ENCODE data around the gene KLHL30.

KLHL30 gene

DNA sequence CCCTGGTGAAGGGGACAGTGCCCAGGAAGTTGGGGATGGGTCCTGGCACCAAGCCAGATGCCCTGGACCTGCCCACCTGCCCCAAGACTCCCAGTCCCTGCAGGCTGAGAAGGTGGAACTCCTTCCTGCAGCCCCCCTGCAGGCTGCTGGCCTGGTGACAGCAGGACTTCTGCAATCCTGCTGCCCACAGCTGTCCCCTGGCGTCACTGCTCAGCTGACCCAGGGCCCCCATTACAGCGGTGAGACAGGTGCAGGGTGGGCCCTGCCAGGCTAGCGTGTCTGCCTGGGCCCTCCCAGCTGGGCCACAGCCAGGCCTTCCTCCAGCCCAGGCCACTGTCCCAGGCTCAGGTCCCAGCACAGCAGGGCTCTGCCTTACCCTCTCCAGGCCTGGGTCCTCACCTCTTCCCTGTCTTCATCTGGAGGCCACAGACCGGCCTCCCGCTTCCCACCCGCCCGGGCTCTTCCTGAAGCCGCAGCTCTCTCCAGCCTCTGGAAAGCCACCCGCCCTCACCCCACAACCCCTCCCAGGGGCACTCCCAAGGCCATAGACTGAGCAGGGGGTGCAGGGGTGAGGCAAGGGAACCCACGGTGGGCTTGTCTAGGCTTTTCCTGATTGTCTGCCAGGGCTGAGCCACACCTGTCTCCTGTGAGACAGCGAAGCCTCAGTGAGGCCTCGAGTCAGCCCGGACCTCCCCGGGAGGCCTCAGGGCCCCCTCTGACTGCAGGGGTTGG lies 11.5 kb downstream of the KLHL30 start:
- DNase-seq (ENCODE audit: low read depth) = no peak

DNA sequence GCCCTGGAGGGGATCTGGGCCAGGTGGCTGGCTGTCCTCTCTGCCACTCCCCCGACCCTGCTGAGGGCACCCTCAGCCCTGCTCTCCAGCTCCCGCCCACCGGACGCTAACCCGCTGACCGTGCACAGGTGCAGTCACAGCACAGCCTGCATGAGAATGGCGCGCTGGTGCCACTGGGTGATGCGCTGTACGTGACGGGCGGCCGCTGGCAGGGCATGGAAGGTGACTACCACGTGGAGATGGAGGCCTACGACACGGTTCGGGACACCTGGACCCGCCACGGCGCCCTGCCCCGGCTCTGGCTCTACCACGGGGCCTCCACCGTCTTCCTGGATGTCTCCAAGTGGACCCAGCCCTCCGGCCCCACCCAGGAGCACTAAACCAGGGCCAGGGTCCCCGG lies 12.2 kb downstream of the KLHL30 start:
- no peak for DNase-seq (ENCODE audit: low read depth)

DNA sequence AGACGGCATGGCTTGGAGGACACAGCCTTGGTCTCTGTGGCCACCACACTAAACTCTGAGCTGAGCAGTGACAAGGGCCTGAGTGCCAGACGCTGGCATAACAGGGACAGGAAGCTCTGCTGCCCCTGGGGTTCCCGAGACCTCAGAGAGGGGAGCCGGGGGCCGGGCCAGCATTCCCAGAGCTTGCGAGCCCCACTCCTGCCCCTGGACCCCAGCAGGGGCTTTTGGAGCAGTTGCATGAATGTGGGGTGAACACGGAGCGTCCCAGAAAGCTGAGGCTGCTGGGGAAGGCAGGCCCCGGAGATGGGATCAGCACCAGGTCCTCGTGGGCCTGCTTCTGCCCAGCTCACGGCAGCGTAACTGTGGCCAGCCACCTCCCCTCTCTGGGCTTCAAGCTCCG lies 12.7 kb downstream of the KLHL30 start:
- DNase-seq (ENCODE audit: low read depth) = no peak

DNA sequence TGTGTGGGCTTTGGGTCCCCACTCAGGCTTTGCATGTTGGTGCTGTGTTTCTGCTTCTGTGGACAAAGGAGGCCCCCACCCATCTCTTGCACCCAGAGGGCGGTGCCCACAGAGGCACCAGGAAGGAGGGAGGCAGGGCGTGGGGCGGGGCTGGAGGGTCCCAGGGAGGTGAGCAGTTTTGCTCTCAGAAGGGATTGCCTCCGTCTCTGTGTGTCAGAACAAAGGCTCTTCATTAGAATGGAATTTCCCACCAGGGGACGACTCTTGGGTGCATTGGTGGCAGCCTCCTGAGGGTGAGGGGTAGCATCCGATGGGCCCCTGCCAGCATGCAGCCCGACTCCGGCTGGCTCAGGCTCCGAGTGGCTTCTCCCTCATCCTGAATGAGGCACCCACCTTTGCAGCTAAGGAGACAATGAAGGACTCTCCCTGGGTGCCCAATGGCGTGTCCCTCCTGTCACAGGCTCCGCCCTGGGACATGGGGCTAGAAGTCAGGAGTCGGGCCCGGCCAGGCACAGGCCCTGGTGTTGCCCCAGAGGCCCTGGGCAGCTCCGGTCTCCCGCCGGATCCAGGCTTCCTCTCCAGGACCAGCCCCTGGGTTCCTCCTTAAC lies 13.3 kb downstream of the KLHL30 start:
- DNase-seq (ENCODE audit: low read depth) = no peak

DNA sequence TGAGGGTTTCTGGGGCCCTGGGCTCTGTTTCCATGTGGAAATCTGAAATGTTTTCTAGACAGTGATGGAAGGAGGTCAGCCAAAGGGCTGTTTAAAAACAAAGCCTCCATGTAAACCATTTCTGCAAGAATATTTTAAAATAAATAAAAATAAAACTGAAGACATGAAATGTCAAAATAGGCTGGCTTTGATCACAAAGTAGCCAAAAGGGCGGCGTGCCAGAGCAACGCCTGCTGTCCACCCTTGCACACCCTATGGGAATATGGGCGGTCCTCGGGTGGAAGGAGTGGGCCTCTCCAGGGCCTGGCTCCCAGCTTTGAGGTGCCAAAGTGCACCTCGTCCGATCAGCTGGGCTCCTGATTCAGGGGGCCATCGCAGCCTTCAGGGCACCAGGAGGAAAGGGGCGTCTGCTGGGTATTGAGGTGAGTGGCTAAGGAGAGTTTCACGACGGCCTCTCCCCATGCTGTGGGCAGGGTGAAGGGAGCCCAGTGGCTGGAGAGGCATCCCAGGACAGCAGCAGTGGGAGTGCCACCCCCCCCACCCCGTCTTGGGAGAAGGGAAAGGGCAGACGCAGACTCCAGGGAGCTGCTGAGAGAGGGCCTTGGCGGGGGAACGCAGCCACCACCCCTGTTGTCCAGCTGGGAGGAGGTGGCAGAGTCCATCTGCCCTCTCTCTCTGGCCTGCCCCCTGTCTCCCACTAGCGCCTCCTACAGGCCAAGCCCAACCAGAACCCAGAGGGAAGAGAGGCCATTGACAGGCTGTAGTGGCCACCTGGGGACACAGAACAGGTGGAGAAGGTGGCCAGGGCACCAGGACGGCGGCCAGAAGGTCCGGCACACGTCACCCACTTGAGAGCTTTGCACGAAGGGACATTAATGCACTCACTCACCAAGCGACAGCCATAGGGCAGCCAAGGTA lies 14.6 kb downstream of the KLHL30 start:
- no peak for DNase-seq (ENCODE audit: low read depth)

DNA sequence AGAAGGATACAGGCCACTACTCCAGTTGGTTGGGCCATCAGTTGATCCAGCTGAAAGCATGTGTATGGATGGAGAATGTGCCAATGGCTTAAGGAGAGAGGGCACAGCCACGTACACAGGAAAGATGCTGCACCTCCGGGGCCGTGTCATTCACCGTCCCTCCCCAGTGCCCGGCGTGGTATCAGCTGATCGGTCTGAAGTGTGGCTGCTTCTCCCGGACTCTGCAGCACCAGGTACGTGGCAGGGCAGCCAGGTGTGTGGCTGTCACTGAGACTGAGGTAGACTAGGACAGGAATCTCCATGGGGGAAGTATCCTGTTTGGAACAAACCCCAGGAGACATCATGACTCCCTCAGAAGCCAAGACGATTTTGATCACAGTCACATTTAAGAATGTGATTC lies 16.1 kb downstream of the KLHL30 start:
- no peak for DNase-seq (ENCODE audit: low read depth)

DNA sequence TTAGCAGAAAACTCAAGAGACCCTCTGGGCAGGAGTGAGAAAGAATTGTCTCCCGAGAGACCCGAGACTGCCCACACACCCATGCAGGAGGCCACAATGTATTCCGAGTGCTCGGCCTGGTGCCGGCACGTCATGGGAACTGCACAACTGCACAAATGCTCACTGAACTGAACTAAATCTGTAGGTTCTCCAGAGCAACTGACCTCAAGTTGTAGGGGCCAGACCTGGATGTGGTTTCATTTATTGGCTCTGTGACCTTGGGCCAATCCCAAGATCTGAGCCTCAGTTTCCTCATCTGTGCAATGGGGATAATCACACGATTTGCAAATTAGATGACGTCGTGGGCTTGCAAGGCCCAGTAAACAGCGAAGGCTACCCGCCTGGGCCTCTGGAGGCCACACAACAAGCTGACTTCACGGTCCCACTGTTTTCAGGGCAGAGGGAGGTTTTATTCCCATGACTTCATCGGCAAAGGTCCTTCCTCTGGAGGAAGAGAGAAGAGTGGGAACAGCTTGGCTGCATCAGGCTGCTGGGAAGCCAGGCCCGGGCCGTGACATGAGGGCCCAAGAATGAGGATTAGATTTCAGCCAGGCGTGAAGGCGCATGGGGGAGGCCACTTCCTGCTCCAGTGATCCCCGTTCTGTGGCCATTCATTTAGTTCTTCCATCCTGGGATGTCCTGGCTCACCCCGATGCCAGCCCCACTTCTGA lies 16.7 kb downstream of the KLHL30 start:
- peak; percentile 67 for DNase-seq (ENCODE audit: low read depth)

DNA sequence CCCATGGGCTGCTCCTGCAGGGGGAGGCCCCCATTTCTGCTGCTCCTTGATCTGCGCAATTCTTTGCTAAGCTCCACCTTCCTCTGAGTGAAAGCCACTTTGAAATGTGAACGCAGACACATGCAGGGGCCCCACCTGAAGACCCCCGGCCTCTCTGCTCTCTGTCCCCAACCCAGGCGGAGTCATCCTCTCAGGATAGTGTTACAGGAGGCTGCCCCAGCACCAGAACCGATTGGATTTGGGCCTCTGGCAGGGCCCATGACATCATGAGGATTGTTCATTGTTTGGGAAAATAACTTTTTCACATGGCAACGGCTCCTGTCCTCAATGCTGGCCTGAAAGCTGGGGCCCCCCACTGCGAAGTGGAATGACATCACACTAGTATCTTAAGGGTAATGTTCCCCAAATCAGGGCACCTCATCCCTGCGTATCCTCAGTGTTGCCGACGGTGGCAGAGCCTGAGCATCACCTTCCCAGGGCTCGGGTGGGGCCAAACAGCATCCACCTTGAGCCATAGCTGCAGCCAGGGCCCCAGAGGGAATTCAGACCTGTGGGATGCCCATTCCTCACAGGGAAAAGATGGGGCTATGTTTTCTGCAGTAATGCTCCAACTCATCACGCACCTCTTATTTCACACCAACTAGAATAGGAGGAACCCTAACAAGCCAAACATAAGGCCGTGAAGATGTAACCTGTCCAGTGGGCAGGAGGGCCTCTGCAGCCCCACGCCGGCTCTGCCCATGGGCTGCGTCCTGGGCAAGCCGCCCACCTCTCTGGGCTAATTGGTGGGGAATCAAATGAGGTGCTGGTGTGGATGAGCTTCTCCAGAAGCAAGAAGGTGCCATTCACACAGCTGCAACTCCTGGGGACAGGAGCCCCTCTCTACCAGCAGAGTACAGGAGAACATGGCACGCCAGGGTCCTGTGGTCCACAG lies 17.6 kb downstream of the KLHL30 start:
- no peak for DNase-seq (ENCODE audit: low read depth)

DNA sequence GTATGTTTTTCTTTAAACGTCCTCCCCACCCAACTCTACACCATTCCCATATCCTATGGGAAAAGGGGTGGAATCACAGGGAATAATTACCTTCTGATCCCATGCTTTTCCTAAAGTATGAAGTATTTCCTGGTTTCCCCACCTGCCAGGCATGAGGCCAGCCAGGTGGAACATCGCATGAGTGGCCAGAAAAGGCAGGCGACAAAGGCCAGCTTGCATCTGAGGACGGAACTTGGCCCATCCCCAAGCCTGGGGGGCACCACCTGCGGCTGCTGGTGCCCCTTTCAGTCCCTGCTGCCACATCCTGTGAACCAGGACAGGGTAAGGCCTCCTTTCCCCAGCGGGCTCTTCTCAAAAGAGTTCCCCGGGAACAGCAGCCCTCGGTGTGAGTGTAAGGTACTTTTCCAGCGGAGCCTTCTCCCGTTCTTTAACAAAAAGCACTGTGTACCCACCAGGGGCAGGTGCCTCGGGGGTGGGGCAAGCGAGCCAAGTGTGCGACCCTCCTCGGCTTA lies 19.1 kb downstream of the KLHL30 start:
- DNase-seq (ENCODE audit: low read depth) = no peak

DNA sequence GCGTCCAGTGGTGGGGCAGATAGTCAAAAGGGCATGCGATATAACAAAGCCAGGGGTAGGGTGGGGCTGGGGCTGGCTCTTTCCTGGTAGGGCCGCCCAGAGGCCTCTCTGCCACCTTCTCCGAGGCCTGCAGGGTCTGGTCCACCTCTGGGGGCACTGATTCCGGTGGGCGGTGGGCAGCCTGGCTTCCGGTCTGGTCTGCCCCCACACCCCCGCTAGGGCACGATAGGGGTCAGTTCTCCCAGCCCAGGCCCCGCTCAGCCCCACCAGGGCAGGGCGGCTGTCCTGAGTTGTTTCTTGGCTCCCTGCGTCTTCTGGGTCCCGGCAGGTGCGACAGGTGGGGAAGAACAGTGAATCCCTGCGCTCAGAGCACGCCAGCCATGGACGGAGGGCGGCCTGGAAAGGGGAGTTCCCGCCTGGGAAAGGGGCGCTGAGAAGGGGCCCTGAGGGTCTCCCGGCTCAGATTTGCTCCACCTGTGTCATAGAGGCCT lies 19.6 kb downstream of the KLHL30 start:
- no peak for DNase-seq (ENCODE audit: low read depth)

DNA sequence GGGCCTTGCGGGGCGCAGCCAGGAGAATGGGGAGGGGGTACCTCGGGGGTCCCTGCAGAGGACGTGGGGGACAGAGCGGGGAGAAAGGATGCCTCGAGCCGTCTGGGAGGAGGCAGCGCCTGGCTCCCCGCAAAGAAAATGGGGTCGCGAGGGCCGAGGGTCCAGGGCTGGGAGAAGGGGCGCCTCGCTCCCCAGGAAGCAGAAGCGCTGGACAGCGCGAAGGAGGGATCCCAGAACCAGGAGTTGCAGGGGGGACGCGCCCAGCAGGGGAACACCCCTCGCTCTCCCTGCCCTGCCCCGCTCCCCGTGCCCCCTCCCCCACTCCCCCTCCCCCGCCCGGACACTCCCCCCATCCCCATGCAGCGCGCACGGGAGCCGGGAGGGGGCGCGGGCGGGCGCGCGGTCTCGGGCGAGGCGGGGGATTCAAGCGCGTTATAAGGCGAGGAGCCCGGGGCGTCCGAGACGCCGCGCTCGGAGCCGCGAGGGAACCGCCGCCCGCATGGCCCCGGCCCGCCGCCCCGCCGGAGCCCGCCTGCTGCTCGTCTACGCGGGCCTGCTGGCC lies 20.1 kb downstream of the KLHL30 start, which contains the start of gene ERFE:
TSS of gene ERFE (plus strand) at position 462 of the 562 bp plus-strand sequence. CDS start at position 500, 38 bp downstream.
- peak; percentile 26 for DNase-seq (ENCODE audit: low read depth)

DNA sequence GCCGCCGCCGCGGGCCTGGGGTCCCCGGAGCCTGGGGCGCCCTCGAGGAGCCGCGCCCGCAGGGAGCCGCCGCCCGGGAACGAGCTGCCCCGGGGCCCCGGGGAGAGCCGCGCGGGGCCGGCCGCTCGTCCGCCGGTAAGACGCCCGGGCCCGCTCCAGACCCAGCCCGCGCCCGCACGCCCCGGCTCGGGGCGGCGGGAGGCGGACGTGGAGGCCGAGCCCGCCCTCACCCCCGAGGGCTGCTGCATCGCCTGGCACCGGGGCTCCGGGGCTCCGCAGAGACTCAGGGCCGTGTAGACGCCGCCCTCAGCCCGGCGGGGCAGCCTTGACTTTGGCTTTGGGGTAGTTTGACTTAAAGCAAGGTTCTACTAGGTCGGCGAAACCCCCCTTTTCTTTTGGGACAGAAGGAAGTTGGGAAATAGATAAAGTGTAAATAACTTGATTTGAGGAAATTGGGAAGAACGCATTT lies 20.6 kb downstream of the KLHL30 start:
- no peak for DNase-seq (ENCODE audit: low read depth)

DNA sequence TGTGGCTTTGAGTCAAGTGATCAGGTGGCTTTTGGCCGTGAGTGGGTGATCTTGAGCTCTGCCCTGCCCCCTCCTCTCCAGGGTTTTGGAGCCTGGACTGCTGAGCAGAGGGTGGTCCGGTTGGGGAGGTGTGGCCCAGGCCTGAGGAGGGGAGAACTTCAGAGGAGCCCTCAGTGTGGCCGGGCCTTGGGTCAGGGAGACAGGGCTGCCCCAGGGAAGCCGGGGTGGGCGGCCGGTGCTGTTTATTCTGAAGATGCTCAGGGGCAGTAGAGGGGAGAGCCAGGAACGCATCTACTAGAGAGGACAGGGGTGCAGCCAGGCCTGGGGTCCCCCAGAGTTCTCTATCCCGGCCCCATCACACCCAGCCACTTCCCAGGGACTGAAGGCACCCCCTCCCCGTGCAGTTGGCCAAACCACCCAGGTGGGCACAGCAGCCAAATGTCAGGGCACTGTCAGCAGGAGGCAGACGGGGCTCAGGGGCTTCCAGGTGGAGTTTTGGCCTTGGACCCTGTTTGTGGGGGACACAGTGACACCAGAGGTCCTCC lies 21.3 kb downstream of the KLHL30 start:
- DNase-seq (ENCODE audit: low read depth) = no peak

DNA sequence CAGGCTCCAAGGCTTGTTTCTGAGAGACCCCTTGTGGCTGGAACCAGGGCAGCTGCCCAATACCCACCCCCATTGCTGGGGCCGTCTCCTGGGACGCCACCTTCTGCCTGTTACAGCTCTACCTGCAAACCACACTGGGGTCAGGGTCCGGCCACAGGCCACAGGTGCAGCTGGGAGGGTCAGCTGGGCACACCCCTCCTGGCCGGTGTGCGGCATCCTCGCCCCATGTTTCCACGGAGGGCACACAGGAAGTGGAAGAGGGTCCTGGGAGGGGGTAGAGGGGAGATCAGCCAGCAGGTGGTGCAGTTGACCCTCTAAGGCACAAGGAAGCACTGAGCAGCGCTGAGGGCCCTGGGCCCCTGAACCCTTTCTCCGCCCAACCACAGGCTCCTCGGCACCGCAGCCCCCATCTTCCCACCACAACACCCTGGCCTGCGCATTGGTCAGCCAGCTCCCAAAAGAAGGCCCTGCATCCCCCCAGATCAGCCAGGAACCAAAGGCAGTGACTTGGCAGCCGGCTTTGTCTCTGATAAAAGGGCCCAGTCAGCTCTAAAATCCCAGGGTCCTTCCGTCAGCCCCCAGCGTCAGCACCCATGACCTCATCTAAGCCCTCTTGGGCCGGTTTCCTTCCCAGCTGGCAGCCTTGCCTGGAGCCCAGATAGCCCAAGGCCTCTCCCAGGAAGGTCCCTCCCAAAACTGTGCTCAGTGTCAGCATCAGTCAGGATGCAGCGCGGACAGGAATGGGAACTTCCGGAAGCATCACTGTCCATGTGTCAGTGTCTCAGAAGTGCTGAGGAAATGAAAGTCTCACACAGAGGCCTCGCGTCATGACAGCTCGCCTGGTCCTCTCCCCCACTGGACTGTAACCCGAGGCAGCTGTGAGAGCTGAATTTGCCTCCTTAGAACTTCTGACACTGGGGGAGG lies 22.0 kb downstream of the KLHL30 start:
- no peak for DNase-seq (ENCODE audit: low read depth)

DNA sequence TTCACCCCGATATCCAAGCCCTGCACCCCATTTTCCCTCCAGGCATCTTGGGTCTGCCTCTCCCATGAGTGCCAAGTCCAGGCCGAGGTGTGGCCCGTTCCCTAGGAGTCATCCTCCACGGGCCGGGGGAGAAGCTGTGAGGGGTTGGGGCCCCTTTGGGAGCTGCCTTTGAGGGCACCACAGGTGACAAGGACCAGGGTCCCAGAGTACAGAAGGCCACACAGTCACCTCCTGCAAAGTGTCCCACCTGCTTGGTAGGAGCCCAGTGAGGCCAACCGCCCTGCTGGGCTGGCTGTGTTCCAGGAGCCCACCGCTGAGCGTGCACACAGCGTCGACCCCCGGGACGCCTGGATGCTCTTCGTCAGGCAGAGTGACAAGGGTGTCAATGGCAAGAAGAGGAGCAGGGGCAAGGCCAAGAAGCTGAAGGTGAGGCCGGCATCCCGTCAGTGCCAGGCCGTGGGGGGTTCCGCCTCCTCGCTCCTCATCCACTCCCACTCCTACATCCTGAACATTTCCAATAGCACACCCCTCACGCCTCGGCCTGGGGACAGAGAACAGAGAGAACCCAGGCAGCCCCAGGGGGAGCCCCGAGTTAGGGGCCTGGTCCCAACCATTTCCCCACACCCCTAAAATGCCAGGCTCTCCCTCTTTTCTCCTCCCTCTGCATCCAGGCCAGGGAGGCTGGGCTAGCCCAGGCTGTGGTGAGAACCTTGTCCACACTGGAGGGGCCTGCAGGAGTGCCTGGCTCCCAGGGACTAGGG lies 23.0 kb downstream of the KLHL30 start:
- DNase-seq (ENCODE audit: low read depth) = no peak

DNA sequence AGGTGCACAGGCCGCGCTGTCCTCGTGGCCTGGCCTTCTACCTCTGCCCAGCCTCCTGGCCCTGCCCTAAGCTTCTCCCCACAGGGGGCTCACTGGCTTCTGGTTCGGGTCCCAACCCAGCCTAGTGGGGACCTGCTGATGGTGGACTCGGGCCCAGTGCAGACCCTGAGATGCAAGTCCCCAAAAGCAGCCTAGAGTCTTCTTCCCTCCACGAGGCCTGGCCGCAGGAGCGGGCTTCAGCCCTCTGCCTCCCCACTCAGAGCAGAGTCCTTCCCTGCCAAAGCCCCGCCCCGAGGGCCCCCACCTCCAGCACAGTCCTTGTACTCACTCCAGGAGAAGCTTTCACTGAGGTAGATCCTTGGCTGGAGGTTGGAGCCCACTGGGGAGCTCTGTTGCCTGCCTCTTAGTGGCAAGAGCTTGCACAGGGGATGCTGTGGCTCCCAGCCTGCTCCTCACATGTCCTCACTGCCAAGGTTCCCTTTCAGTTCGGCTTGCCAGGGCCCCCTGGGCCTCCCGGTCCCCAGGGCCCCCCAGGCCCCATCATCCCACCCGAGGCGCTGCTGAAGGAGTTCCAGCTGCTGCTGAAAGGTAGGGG lies 23.9 kb downstream of the KLHL30 start:
- no peak for DNase-seq (ENCODE audit: low read depth)

DNA sequence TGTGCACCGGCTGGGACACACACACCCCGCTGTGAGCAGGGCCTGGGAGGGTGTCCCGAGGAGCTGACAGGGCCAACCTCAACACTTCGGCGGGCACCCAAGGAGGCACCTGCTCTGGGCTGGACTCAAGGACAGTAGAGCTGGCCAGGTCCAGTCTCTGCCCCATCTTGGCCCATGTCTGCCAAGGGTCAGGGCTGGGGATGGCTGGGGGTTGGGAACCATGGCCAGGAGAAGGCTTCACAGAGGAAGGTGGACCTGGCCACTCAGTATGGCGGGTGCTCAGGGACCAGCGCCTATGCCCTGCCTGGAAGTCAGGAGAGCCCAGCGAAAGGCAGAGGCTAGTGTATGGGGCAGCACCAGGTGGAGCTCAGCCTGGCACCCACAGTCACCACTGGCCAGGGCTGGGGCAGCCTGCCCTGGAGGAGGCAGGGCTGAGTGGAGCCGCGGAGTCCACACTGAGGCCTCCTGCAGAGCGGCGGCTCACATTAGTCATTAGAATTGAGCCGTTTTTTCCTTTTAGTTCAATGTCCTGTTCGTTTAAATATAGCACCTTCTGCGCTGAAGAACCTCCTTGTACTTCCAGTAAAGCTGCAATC lies 24.5 kb downstream of the KLHL30 start:
- peak; percentile 44 for DNase-seq (ENCODE audit: low read depth)

All from iris pigment epithelial cell (primary cell).